OCI-LY1 (cell line): ENCODE data around the gene FZD7.

Experiments used
- H2AFZ ChIP-seq: fragments of 200-600 bp; sonication (generic), shearing (Covaris generic); 2 replicates; pipeline ENCODE4 v1.6.0; 2014; ENCODE audit warnings: antibody characterized with exemption, mild to moderate bottlenecking, low read length
- H3F3A ChIP-seq: fragments of 200-600 bp; sonication (generic), shearing (Covaris generic); 2 replicates; pipeline ENCODE4 v1.6.0; 2014; ENCODE audit warnings: mild to moderate bottlenecking, antibody characterized with exemption, low read length, moderate library complexity; ENCODE audit not compliant: insufficient read depth
- H3K27ac ChIP-seq: fragments of 200-600 bp; sonication (generic); 2 replicates; pipeline ENCODE4 v1.5.1; 2014; ENCODE audit warnings: low read length, mixed run types, mild to moderate bottlenecking, low read depth; ENCODE audit not compliant: poor library complexity, severe bottlenecking
- H3K27me3 ChIP-seq: fragments of 200-600 bp; sonication (generic); 2 replicates; pipeline ENCODE4 v1.6.0; 2014; ENCODE audit warnings: antibody characterized with exemption, mild to moderate bottlenecking, low read length, moderate library complexity; ENCODE audit not compliant: insufficient read depth
- H3K36me3 ChIP-seq: fragments of 200-600 bp; sonication (generic); 2 replicates; pipeline ENCODE4 v1.6.1; 2014; ENCODE audit warnings: mild to moderate bottlenecking, antibody characterized with exemption, low read length, moderate library complexity, mixed read lengths; ENCODE audit not compliant: insufficient read depth
- H3K4me1 ChIP-seq: fragments of 200-600 bp; sonication (generic); 2 replicates; pipeline ENCODE4 v1.5.1; 2014; ENCODE audit warnings: mild to moderate bottlenecking, low read length, moderate library complexity; ENCODE audit not compliant: insufficient read depth, severe bottlenecking
- H3K4me2 ChIP-seq: fragments of 200-600 bp; sonication (generic), shearing (Covaris generic); 2 replicates; pipeline ENCODE4 v1.6.1; 2014; ENCODE audit warnings: low read length
- H3K4me3 ChIP-seq: fragments of 200-600 bp; sonication (generic); 2 replicates; pipeline ENCODE4 v1.5.1; 2014; ENCODE audit warnings: low read length, low read depth, mild to moderate bottlenecking, mixed read lengths; ENCODE audit not compliant: poor library complexity, severe bottlenecking
- H3K79me2 ChIP-seq: fragments of 200-600 bp; shearing (Covaris generic); 2 replicates; pipeline ENCODE4 v1.6.1; 2016; ENCODE audit warnings: mixed run types, low read length, mixed read lengths; ENCODE audit not compliant: insufficient read depth
- H3K9ac ChIP-seq: fragments of 200-600 bp; sonication (generic), shearing (Covaris generic); 2 replicates; pipeline ENCODE4 v1.6.1; 2014; ENCODE audit warnings: mild to moderate bottlenecking, low read length, mixed read lengths
- H3K9me2 ChIP-seq: fragments of 200-600 bp; sonication (generic), shearing (Covaris generic); 2 replicates; pipeline ENCODE4 v1.6.1; 2014; ENCODE audit warnings: low read depth, mild to moderate bottlenecking, low read length, mixed read lengths
- H3K9me3 ChIP-seq: fragments of 200-600 bp; shearing (Covaris generic); 2 replicates; pipeline ENCODE4 v1.6.1; 2014; ENCODE audit warnings: low read length, mixed read lengths
- H4K20me1 ChIP-seq: fragments of 200-600 bp; sonication (generic), shearing (Covaris generic); 2 replicates; pipeline ENCODE4 v1.6.0; 2016; ENCODE audit warnings: mild to moderate bottlenecking, low read length; ENCODE audit not compliant: insufficient read depth
- CTCF ChIP-seq: fragments of 200-600 bp; sonication (generic), shearing (Covaris generic); IDR thresholded peaks from 2 replicates; pipeline ENCODE4 v1.5.1; 2017; ENCODE audit warnings: mild to moderate bottlenecking, antibody characterized with exemption, low read length, moderate library complexity, mixed read lengths
- EZH2 ChIP-seq: fragments of 200-600 bp; sonication (generic), shearing (Covaris generic); IDR thresholded peaks from 2 replicates; pipeline ENCODE4 v1.8.0; 2017; ENCODE audit warnings: borderline replicate concordance, mixed run types, mild to moderate bottlenecking, antibody characterized with exemption, low read length, moderate library complexity, mixed read lengths

FZD7 gene

DNA sequence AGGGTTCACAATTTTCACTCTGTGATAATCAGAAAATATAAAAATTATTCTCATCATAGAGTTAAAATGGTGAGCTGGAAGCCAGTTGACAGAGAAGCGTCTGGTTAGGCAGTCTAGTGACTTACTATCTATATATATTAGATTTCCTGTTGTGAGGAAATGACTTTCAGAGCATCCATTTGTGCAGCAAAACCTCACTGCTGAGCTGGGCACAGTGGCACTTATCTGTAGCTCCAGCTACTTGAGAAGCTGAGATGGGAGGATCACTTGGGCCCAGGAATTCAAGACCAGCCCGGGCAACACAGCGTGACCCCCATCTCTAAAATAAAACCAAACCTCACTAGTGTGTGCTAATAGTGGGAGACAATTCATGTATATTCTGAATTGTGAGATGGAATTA is 32.2 kb downstream of the FZD7 start:
- no peak overlapping the region for H3K9ac ChIP-seq
- H3K4me2 ChIP-seq = no peak overlapping the region
- no peaks in the 10 kb centered on the region for H3K27me3 ChIP-seq
- H3K36me3 ChIP-seq = no peaks in the 10 kb centered on the region
- no peak overlapping the region for H3K27ac ChIP-seq
- no peaks in the 10 kb centered on the region for H3F3A ChIP-seq
- no peaks in the 10 kb centered on the region for H3K79me2 ChIP-seq
- no peak overlapping the region for H2AFZ ChIP-seq
- no peaks in the 10 kb centered on the region for H3K9me2 ChIP-seq
- H4K20me1 ChIP-seq = no peaks in the 10 kb centered on the region
- no peak for TF ChIP-seq EZH2
- TF ChIP-seq CTCF = no peak
- H3K4me3 ChIP-seq = no peak overlapping the region
- no peaks in the 10 kb centered on the region for H3K9me3 ChIP-seq
- H3K4me1 ChIP-seq = no peaks in the 10 kb centered on the region

DNA sequence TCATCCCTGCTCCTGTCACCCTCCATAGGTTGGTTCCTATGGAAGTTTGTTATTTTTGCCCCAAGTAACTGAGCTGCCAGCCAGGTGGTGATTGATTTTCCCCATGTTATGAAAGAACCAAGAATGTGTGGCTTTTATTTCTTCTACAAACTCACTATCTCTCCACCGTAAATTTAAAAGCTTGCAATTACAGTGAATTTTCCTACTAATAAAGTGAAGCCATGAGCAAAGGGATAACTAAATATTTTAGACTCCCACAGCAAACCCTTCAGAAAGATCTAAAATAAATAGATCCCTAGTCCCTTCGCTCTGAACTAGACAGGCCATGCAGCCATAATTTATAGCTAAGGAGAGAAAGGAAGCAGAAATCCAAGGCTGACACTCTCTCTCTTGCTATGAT is 33.2 kb downstream of the FZD7 start:
- no peak overlapping the region for H3K4me3 ChIP-seq
- no peaks in the 10 kb centered on the region for H3K27me3 ChIP-seq
- no peaks in the 10 kb centered on the region for H3K4me1 ChIP-seq
- H3K36me3 ChIP-seq = no peaks in the 10 kb centered on the region
- no peaks in the 10 kb centered on the region for H3K9me3 ChIP-seq
- no peaks in the 10 kb centered on the region for H3K79me2 ChIP-seq
- H3K4me2 ChIP-seq = no peak overlapping the region
- H3K27ac ChIP-seq = no peak overlapping the region
- no peak overlapping the region for H2AFZ ChIP-seq
- no peaks in the 10 kb centered on the region for H4K20me1 ChIP-seq
- no peak overlapping the region for H3K9ac ChIP-seq
- no peaks in the 10 kb centered on the region for H3F3A ChIP-seq
- H3K9me2 ChIP-seq = no peaks in the 10 kb centered on the region
- no peak for TF ChIP-seq EZH2
- TF ChIP-seq CTCF = no peak

DNA sequence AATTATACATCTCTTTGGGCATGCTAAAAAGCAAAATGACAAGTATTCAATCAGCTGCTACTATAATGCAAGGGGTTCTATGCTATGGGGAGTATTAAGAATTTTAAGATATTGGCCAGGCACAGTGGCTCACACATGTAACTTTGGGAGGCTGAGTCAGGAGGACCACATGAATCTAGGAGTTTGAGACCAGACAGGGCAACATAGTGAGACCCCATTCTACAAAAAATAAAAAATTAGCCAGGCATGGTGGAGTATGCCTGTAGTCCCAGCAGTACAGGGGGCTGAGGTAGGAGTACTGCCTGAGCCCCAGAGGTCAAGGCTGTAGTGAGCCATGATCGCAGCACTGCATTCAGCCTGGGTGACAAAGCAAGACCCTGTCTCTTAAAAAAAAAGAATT is 33.9 kb downstream of the FZD7 start:
- TF ChIP-seq CTCF = no peak
- TF ChIP-seq EZH2 = no peak

More for the DNA sequence above, 33.9 kb downstream of the FZD7 start:
- H2AFZ ChIP-seq = no peak overlapping the region
- no peaks in the 10 kb centered on the region for H3K79me2 ChIP-seq
- H3K9me2 ChIP-seq = no peaks in the 10 kb centered on the region
- no peaks in the 10 kb centered on the region for H3F3A ChIP-seq
- H4K20me1 ChIP-seq = no peaks in the 10 kb centered on the region
- no peaks in the 10 kb centered on the region for H3K9me3 ChIP-seq
- no peak overlapping the region for H3K9ac ChIP-seq
- H3K27me3 ChIP-seq = no peaks in the 10 kb centered on the region
- no peak overlapping the region for H3K4me3 ChIP-seq
- H3K4me1 ChIP-seq = no peaks in the 10 kb centered on the region
- H3K27ac ChIP-seq = no peak overlapping the region
- no peaks in the 10 kb centered on the region for H3K36me3 ChIP-seq
- H3K4me2 ChIP-seq = no peak overlapping the region
